Keratinocyte (primary cell): ENCODE data around the gene POU3F1. TPM values are rescaled to one million over a fixed set of nuclear protein-coding genes. Genes with fewer than 3 reads are reported as not detected.

ENCODE experiments used
- DNase-seq: peaks from one replicate; pipeline ENCODE4 v3.0.0-alpha.2; 2011; ENCODE audit warnings: low read depth, missing footprints, low spot score
- FAIRE-seq: peaks from 2 replicates; lab custom pipeline; 2011; peaks lifted over from hg19 to GRCh38; lab: Jason Lieb, UNC
- H2AFZ ChIP-seq: 2 replicates; pipeline ENCODE4 v1.6.0; 2012; ENCODE audit warnings: low read length, control low read depth, inconsistent platforms; ENCODE audit not compliant: control insufficient read depth
- H3K27ac ChIP-seq: 2 replicates; pipeline ENCODE4 v1.5.1; 2011; ENCODE audit warnings: low read length; ENCODE audit not compliant: control insufficient read depth, insufficient read depth
- H3K27me3 ChIP-seq: 3 replicates; pipeline ENCODE4 v1.6.0; 2011; ENCODE audit warnings: low read length; ENCODE audit not compliant: control insufficient read depth, insufficient read depth; ENCODE audit errors: extremely low read depth
- H3K36me3 ChIP-seq, 2 experiments: 2 replicates in 1 of 2; 3 replicates in 1 of 2; pipeline ENCODE4 v1.5.1; 2011; ENCODE audit warnings: low read length in 2 of 2, mild to moderate bottlenecking in 1 of 2; ENCODE audit not compliant: control insufficient read depth in 2 of 2, insufficient read depth in 2 of 2; ENCODE audit errors: extremely low read depth in 1 of 2
- H3K4me1 ChIP-seq: 3 replicates; pipeline ENCODE4 v1.5.1; 2011; ENCODE audit warnings: low read length; ENCODE audit not compliant: control insufficient read depth, insufficient read depth; ENCODE audit errors: extremely low read depth
- H3K4me2 ChIP-seq: 3 replicates; pipeline ENCODE4 v1.6.0; 2011; ENCODE audit warnings: low read depth, low read length; ENCODE audit not compliant: control insufficient read depth, insufficient read depth; ENCODE audit errors: extremely low read depth
- H3K4me3 ChIP-seq, 3 experiments: fragments of 200-600 bp in 1 of 3; sonication (generic) in 1 of 3; 2 replicates in 2 of 3; 3 replicates in 1 of 3; pipeline ENCODE4 v1.5.1; 2011 to 2016; ENCODE audit warnings: low read length in 3 of 3, mild to moderate bottlenecking in 3 of 3, control low read depth in 2 of 3, inconsistent platforms in 1 of 3, low read depth in 1 of 3, mixed read lengths in 1 of 3, mixed run types in 1 of 3, moderate library complexity in 1 of 3; ENCODE audit not compliant: control insufficient read depth in 2 of 3, insufficient read depth in 2 of 3; ENCODE audit errors: extremely low read depth in 1 of 3
- H3K79me2 ChIP-seq: 2 replicates; pipeline ENCODE4 v1.6.0; 2012; ENCODE audit warnings: low read length; ENCODE audit not compliant: control insufficient read depth, insufficient read depth
- H3K9ac ChIP-seq: 3 replicates; pipeline ENCODE4 v1.6.0; 2011; ENCODE audit warnings: low read length; ENCODE audit not compliant: control insufficient read depth, insufficient read depth; ENCODE audit errors: extremely low read depth
- H3K9me1 ChIP-seq: 3 replicates; pipeline ENCODE4 v1.6.0; 2011; ENCODE audit warnings: low read length; ENCODE audit not compliant: control insufficient read depth, insufficient read depth; ENCODE audit errors: extremely low read depth
- H3K9me3 ChIP-seq: 2 replicates; pipeline ENCODE4 v1.5.1; 2012; ENCODE audit warnings: low read depth, low read length; ENCODE audit not compliant: control insufficient read depth
- H4K20me1 ChIP-seq: 3 replicates; pipeline ENCODE4 v1.6.0; 2011; ENCODE audit warnings: low read length; ENCODE audit not compliant: control insufficient read depth, insufficient read depth; ENCODE audit errors: extremely low read depth
- EZH2 ChIP-seq: IDR thresholded peaks from one replicate; pipeline ENCODE4 v1.6.1; 2012; ENCODE audit warnings: inconsistent platforms, mild to moderate bottlenecking, low read length, moderate library complexity
- dilution Hi-C: fragments of 300-500 bp; cut with MboI; formaldehyde crosslinking; loops from one replicate; pipeline ENCODE4 v1.7.0; 2020; ENCODE audit warnings: low sequenced_read_pairs; ENCODE audit not compliant: extremely low pct_ligation_motif_present
- polyA plus RNA-seq, 5 experiments: library from polyadenylated mRNA; depleted of rRNA in 3 of 5; stranded (reverse) in 3 of 5; stranded (forward) in 1 of 5; unstranded in 1 of 5; fragments of >200 nt; gene quantifications; 1 replicate in 1 of 5; 2 replicates in 3 of 5; 3 replicates in 1 of 5; pipeline versions ENCODE4 v1.2.1 to v1.2.3, GENCODE V29; 2011 to 2012; ENCODE audit warnings: missing spikeins in 2 of 5, low read depth in 1 of 5, low replicate concordance in 1 of 5
- TF ChIP-seq, protein P1 (sequence below), 3 experiments: IDR thresholded peaks in 1 of 3; conservative IDR thresholded peaks in 1 of 3; optimal IDR thresholded peaks in 1 of 3; 2 replicates in 2 of 3; 3 replicates in 1 of 3; pipeline versions ENCODE3 to v1.5.1; 2011; ENCODE audit warnings: low read length in 3 of 3, mild to moderate bottlenecking in 3 of 3, moderate library complexity in 2 of 3, control low read depth in 1 of 3, inconsistent platforms in 1 of 3; ENCODE audit not compliant: insufficient read depth in 2 of 3; ENCODE audit errors: extremely low read depth in 1 of 3

The POU3F1 gene
- polyA plus RNA-seq, 1 donor (not counting 4 experiments of a cell fraction or from before 2014, with no cell fraction given) = 0.59 TPM

DNA sequence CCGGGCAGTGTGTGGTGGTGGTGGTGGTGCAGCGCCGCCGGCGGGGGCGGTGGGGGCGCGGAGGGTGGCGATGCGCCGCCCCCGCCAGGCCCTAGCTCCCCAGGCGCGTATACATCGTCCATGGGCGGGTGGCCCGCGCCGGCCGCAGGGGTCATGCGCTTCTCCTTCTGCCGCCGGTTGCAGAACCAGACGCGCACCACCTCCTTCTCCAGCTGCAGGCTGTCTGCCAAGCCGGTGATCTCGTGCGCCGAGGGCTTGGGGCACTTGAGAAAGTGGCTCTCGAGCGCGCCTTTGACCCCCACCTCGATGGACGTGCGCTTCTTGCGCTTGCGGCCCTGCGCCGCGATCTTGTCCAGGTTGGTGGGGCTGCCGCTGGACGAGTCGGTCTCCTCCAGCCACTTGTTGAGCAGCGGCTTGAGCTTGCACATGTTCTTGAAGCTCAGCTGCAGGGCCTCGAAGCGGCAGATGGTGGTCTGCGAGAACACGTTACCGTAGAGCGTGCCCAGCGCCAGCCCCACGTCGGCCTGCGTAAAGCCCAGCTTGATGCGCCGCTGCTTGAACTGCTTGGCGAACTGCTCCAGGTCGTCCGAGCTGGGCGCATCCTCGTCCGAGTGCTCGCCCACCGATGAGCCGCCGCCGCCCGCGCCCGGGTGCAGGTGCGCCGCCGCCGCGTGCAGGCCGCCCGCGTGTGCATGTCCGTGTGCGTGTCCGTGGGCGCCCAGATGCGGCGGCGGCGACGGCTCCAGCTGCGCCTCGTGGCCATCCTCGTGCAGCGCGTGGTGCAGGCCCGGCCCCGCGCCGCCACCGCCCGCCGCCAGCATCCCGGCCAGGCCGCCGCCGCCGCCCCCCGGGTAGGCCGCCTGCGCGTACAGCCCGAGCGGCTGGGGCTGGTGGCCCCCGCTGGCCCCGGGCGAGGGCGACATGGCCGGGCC lies 926 bp downstream of the POU3F1 start:
- dilution Hi-C loops = no loop called here
- H2AFZ ChIP-seq = no peak overlapping the region
- no peak overlapping the region for H3K27ac ChIP-seq
- H3K27me3 ChIP-seq = peaks cover 46% of the 10 kb centered on the region
- DNase-seq (no peak), FAIRE-seq (no peak)
- peak; percentile 100 for TF ChIP-seq EZH2
- TF ChIP-seq, protein P1, sequence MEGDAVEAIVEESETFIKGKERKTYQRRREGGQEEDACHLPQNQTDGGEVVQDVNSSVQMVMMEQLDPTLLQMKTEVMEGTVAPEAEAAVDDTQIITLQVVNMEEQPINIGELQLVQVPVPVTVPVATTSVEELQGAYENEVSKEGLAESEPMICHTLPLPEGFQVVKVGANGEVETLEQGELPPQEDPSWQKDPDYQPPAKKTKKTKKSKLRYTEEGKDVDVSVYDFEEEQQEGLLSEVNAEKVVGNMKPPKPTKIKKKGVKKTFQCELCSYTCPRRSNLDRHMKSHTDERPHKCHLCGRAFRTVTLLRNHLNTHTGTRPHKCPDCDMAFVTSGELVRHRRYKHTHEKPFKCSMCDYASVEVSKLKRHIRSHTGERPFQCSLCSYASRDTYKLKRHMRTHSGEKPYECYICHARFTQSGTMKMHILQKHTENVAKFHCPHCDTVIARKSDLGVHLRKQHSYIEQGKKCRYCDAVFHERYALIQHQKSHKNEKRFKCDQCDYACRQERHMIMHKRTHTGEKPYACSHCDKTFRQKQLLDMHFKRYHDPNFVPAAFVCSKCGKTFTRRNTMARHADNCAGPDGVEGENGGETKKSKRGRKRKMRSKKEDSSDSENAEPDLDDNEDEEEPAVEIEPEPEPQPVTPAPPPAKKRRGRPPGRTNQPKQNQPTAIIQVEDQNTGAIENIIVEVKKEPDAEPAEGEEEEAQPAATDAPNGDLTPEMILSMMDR (optimal IDR thresholded peaks at IDR 0.05 in 1 of 3, IDR thresholded peaks at IDR 0.05 in 1 of 3, conservative IDR thresholded peaks at IDR 0.05 in 1 of 3; ENCODE audit: extremely low read depth in 1 of 3, insufficient read depth in 2 of 3, low read length in 3 of 3) = no peak
- peaks cover 17% of the 10 kb centered on the region for H3K4me1 ChIP-seq
- H3K4me3 ChIP-seq = peak overlapping the region in 2 of 3 experiments; percentile 48 to 73
- no peaks in the 10 kb centered on the region for H3K9me1 ChIP-seq
- no peaks in the 10 kb centered on the region for H3K9me3 ChIP-seq
- peak overlapping the region; percentile 86 for H3K4me2 ChIP-seq
- no peak overlapping the region for H3K9ac ChIP-seq
- H4K20me1 ChIP-seq = no peaks in the 10 kb centered on the region
- peaks cover 6% of the 10 kb centered on the region for H3K79me2 ChIP-seq
- no peaks in the 10 kb centered on the region for H3K36me3 ChIP-seq

DNA sequence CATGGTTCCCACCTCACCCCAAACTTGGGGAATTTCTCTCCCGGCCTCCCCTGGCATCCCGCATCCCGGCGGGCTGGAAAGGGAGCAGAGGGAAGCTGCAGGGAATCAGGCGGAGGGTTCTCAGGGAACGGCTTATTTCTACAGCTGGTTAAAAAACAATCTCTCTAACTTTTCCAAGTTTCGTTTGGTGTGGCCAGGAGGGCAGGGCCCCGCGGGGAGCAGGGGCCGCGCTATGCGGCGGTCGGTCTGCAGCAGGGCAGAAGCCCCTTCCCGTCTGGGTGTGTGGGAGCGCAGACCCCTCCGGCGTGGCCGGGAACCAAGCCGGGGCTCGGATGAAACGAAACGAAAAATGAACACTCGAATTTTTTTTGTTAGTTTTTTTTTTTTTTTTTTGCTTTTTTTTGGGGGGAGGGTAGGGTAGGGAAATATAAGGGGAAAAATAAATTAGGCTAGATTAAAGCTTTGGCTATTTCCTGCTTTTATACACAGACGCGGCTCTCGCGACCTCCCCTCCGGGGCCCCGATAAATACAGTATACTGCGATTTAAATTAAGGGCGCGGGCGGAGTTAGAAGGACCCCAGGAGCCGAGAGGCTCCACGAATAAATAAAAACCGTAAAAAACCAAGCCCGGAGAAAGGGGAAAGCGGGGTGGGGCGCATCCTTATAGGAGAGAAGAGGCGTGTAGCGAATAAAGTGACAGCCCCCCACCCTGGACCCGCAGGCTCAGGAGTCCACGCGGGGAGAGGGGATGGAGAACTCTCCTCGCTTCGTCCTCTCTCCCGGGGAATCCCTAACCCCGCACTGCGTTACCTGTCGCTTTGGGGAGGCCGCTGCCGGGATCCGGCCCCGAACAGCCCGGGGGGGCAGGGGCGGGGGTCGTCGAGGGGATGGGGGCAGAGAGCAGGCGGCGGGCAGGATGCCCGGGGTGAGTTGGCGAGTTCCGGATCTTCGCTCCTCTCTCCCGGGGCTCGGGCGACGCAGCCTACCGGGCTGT lies 2.1 kb downstream of the POU3F1 start:
- peaks cover 2% of the 10 kb centered on the region for H3K79me2 ChIP-seq
- H4K20me1 ChIP-seq = no peaks in the 10 kb centered on the region
- H3K27ac ChIP-seq = peak overlapping the region; percentile 23
- H3K4me1 ChIP-seq = peaks cover 17% of the 10 kb centered on the region
- H3K9me1 ChIP-seq = no peaks in the 10 kb centered on the region
- DNase-seq = no peak
- peak overlapping the region; percentile 86 for H3K4me2 ChIP-seq
- H3K9ac ChIP-seq = peak overlapping the region; percentile 58
- H3K4me3 ChIP-seq = peak overlapping the region; percentile 48 to 73 (median 66)
- no peak for FAIRE-seq
- TF ChIP-seq, protein P1 (optimal IDR thresholded peaks at IDR 0.05 in 1 of 3, IDR thresholded peaks at IDR 0.05 in 1 of 3, conservative IDR thresholded peaks at IDR 0.05 in 1 of 3; ENCODE audit: extremely low read depth in 1 of 3, insufficient read depth in 2 of 3, low read length in 3 of 3) = no peak
- peak; percentile 96 for TF ChIP-seq EZH2
- H2AFZ ChIP-seq = no peak overlapping the region
- no peaks in the 10 kb centered on the region for H3K9me3 ChIP-seq
- no peaks in the 10 kb centered on the region for H3K36me3 ChIP-seq
- dilution Hi-C loops = no loop called here
- peaks cover 46% of the 10 kb centered on the region for H3K27me3 ChIP-seq
